Activated B cell treated with CpG ODN at 0.5 μM for 24 hours (primary cell): ENCODE data around the gene AGER. TPM values are rescaled to one million over a fixed set of nuclear protein-coding genes. Genes with fewer than 3 reads are reported as not detected.

Experiments
- ATAC-seq: fragments of 200-7000 bp; cut with Tn5 transposase; one replicate; pipeline ENCODE4 v1.10.0; 2021; ENCODE audit warnings: low read depth, mild to moderate bottlenecking, moderate library complexity
- CTCF ChIA-PET: fragments of 350-600 bp; sonication (Branson Sonifier 250); formaldehyde crosslinking; loops from one replicate; lab custom pipeline; 2021; ENCODE audit warnings: antibody characterized with exemption; lab: Charles Lee
- POLR2A ChIA-PET: fragments of 350-600 bp; sonication (Branson Sonifier 250); formaldehyde crosslinking; loops from one replicate; lab custom pipeline; 2021; ENCODE audit warnings: antibody characterized with exemption; lab: Charles Lee
- DNase-seq: peaks from one replicate; pipeline ENCODE4 v3.0.0; 2022
- H3K27ac Mint-ChIP-seq: one replicate; pipeline ENCODE4 v1.8.0; 2020; ENCODE audit warnings: mixed read lengths
- H3K27me3 Mint-ChIP-seq: one replicate; pipeline ENCODE4 v1.8.0; 2021; ENCODE audit warnings: mixed read lengths
- H3K36me3 Mint-ChIP-seq: one replicate; pipeline ENCODE4 v1.8.0; 2021; ENCODE audit warnings: low read depth, mixed read lengths
- H3K4me1 Mint-ChIP-seq: one replicate; pipeline ENCODE4 v1.8.0; 2021; ENCODE audit warnings: mixed read lengths
- H3K4me3 Mint-ChIP-seq: one replicate; pipeline ENCODE4 v1.8.0; 2020; ENCODE audit warnings: mild to moderate bottlenecking, mixed read lengths
- H3K9me3 Mint-ChIP-seq: one replicate; pipeline ENCODE4 v1.8.0; 2020; ENCODE audit warnings: mixed read lengths
- intact Hi-C: fragments of 100-400 bp; cut with micrococcal nuclease; formaldehyde crosslinking; loops from one replicate; pipeline ENCODE4 v1.15.1; 2024
- total RNA-seq: library from RNA; stranded (reverse); gene quantifications from 2 replicates; pipeline ENCODE4 v1.2.3, GENCODE V29; 2022
- TF ChIP-seq, protein P1 (sequence below): fragments of 200-600 bp; IDR thresholded peaks from one replicate; pipeline ENCODE4 v1.8.0; 2022; ENCODE audit warnings: antibody characterized with exemption, mild to moderate bottlenecking

Gene AGER
- total RNA-seq, 1 donor from 2014 or later, result 30.8 TPM

- H3K4me3 Mint-ChIP-seq, result no peak overlapping the region
- no peaks in the 10 kb centered on the region for H3K9me3 Mint-ChIP-seq
- ATAC-seq, result no peak
- TF ChIP-seq, protein P1, sequence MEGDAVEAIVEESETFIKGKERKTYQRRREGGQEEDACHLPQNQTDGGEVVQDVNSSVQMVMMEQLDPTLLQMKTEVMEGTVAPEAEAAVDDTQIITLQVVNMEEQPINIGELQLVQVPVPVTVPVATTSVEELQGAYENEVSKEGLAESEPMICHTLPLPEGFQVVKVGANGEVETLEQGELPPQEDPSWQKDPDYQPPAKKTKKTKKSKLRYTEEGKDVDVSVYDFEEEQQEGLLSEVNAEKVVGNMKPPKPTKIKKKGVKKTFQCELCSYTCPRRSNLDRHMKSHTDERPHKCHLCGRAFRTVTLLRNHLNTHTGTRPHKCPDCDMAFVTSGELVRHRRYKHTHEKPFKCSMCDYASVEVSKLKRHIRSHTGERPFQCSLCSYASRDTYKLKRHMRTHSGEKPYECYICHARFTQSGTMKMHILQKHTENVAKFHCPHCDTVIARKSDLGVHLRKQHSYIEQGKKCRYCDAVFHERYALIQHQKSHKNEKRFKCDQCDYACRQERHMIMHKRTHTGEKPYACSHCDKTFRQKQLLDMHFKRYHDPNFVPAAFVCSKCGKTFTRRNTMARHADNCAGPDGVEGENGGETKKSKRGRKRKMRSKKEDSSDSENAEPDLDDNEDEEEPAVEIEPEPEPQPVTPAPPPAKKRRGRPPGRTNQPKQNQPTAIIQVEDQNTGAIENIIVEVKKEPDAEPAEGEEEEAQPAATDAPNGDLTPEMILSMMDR, result no peak
- H3K27ac Mint-ChIP-seq, result no peak overlapping the region
- ChIA-PET POLR2A (interaction anchor here (0.8 to 2.2 kb wide), 2 partner anchors 9 to 14 kb away, joined by 4 to 19 read pairs; partner anchors contain the start of gene PBX2), CTCF (interaction anchor here (1.3 kb wide), 1 partner anchor 33 kb away, joined by 3 read pairs; no protein-coding TSS in a partner anchor)
- peaks cover 65% of the 10 kb centered on the region for H3K36me3 Mint-ChIP-seq
- peaks cover 45% of the 10 kb centered on the region for H3K4me1 Mint-ChIP-seq
- DNase-seq, result no peak
- H3K27me3 Mint-ChIP-seq, result no peaks in the 10 kb centered on the region
- intact Hi-C loops, result no loop called here
Observed at GRCh38 chr6:32181148-32181702, 2.8 kb downstream of the AGER start.

DNA sequence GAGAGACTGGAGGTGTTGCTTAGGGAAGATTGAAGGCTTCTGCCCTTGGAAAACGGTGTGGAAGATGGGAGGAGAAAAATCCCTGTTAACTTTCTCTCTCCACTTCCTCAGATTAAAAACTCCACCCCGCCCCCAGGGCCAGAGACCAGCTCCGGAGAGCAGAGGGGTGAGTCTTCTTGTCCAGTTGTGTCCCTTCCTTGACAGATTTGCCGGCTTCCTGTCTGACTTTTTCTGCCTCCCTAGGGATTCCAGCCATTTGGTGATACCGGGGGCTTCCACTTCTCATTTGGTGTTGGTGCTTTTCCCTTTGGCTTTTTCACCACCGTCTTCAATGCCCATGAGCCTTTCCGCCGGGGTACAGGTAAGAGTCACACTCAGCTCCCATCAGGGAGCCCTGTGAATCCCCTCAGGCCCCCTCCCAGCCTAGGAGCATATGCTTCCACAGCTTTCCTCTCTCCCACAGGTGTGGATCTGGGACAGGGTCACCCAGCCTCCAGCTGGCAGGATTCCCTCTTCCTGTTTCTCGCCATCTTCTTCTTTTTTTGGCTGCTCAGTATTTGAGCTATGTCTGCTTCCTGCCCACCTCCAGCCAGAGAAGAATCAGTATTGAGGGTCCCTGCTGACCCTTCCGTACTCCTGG lies 4.2 kb downstream of the AGER start:
- peaks cover 59% of the 10 kb centered on the region for H3K36me3 Mint-ChIP-seq
- no peaks in the 10 kb centered on the region for H3K9me3 Mint-ChIP-seq
- ChIA-PET CTCF (interaction anchor here (1.3 to 1.8 kb wide), 2 partner anchors 16 to 31 kb away, joined by 3 to 6 read pairs; no protein-coding TSS in a partner anchor), POLR2A (interaction anchor here (3.9 to 5.0 kb wide), 3 partner anchors 11 to 52 kb away, joined by 23 to 102 read pairs (median 69); partner anchors contain the start of genes ATF6B, GPSM3 and PBX2)
- H3K27ac Mint-ChIP-seq, result peak overlapping the region; percentile 57
- TF ChIP-seq, protein P1, result no peak
- intact Hi-C loops, result loop anchor here (5.0 to 10.0 kb wide), 4 partner anchors 278 to 1563 kb away; partner anchors contain the start of genes C6orf47, CSNK2B, GPANK1 and HSD17B8
- DNase-seq, result no peak
- no peaks in the 10 kb centered on the region for H3K27me3 Mint-ChIP-seq
- peaks cover 48% of the 10 kb centered on the region for H3K4me1 Mint-ChIP-seq
- H3K4me3 Mint-ChIP-seq, result peak overlapping the region; percentile 96
- no peak for ATAC-seq

DNA sequence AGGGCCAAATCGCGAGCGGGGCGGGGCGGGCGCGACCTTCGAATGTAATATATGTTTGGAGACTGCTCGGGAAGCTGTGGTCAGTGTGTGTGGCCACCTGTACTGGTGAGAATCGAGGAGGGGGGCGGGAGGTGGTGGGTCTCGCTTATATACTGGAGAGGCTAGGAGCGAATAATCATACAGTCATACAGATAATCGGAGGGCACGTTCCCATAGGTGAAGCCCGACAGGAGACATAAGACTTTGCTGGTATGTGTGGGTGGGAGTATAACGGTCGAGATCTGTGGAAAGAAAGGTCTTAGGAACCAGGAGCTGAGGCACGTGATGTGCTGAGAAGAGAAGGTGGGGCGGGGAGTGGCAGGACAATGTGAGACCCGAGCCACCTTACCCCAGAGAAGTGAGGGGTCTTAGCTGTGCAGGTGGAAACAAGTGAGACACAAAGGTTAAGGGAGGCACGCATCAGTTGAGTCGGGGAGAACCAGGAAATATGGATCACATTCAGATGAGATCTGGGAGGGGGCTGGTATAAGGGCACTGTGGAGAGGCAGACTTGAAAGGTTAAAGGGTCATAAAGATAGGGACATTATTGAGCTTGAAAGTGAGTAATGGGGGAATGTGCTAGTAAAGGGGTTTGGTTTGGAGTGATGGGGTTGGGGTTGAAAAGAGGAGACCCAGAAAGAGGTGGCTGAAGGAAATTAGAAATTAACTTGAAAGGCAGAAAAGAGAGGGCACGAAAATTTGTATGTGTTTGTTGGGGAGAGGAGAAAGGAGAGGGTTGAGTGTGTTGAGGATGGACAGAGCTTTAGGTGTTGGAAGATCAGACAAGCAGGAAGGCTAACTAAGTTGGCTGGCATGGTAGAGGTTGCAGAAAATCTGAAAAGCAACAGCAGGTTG lies 5.3 kb downstream of the AGER start:
- H3K4me1 Mint-ChIP-seq, result peaks cover 54% of the 10 kb centered on the region
- H3K27me3 Mint-ChIP-seq, result no peaks in the 10 kb centered on the region

GRCh38 chr6:32177788-32178546 lies 6.1 kb downstream of the AGER start, which contains the start of gene RNF5:
Gene RNF5 (plus strand): TSS chr6:32178405. CDS start chr6:32178512, 107 bp downstream.
- TF ChIP-seq, protein P1, result no peak
- Mint-ChIP-seq H3K9me3 (no peaks in the 10 kb centered on the region), H3K27me3 (no peaks in the 10 kb centered on the region), H3K27ac (peak within 1 kb of the TSS; percentile 99), H3K36me3 (peaks cover 48% of the 10 kb centered on the region), H3K4me1 (peaks cover 54% of the 10 kb centered on the region), H3K4me3 (peak within 1 kb of the TSS; percentile 96)
- ATAC-seq (peak; percentile 82), DNase-seq (peak; percentile 63)
- ChIA-PET CTCF (interaction anchor here (1.4 kb wide), 1 partner anchor 59 kb away, joined by 4 read pairs; no protein-coding TSS in a partner anchor), POLR2A (interaction anchor here (0.6 to 5.0 kb wide), 9 partner anchors 13 to 1232 kb away, joined by 3 to 102 read pairs (median 8); partner anchors contain the start of genes ATF6B, FKBPL, GPSM3 and PBX2)
- intact Hi-C loops, result loop anchor here (1.0 to 10.0 kb wide), 8 partner anchors 12 to 1561 kb away; partner anchors contain the start of genes C6orf47, CSNK2B, FKBPL and GPANK1

More for the DNA sequence above, 5.3 kb downstream of the AGER start:
- intact Hi-C loops, result loop anchor here (1.0 to 10.0 kb wide), 6 partner anchors 12 to 1561 kb away; partner anchors contain the start of genes C6orf47, CSNK2B, GPANK1 and HSD17B8
- peak overlapping the region; percentile 99 for H3K27ac Mint-ChIP-seq
- H3K9me3 Mint-ChIP-seq, result no peaks in the 10 kb centered on the region
- peak overlapping the region; percentile 96 for H3K4me3 Mint-ChIP-seq
- DNase-seq (no peak), ATAC-seq (no peak)
- CTCF ChIA-PET, result interaction anchor here (0.8 to 1.8 kb wide), 2 partner anchors 16 to 17 kb away, joined by 3 to 6 read pairs; no protein-coding TSS in a partner anchor
- POLR2A ChIA-PET, result interaction anchor here (0.5 to 5.0 kb wide), 5 partner anchors 9 to 825 kb away, joined by 3 to 102 read pairs (median 23); partner anchors contain the start of genes ATF6B, GPSM3 and PBX2
- TF ChIP-seq, protein P1, result no peak
- peaks cover 55% of the 10 kb centered on the region for H3K36me3 Mint-ChIP-seq
